ENCODE measurements around the gene DDX51. TPM values are rescaled to one million over a fixed set of nuclear protein-coding genes. Genes with fewer than 3 reads are reported as not detected.

DDX51 gene
- total and polyA plus RNA-seq, 2 experiments from 2014 or later: 12.4 to 18.3 TPM

DNA sequence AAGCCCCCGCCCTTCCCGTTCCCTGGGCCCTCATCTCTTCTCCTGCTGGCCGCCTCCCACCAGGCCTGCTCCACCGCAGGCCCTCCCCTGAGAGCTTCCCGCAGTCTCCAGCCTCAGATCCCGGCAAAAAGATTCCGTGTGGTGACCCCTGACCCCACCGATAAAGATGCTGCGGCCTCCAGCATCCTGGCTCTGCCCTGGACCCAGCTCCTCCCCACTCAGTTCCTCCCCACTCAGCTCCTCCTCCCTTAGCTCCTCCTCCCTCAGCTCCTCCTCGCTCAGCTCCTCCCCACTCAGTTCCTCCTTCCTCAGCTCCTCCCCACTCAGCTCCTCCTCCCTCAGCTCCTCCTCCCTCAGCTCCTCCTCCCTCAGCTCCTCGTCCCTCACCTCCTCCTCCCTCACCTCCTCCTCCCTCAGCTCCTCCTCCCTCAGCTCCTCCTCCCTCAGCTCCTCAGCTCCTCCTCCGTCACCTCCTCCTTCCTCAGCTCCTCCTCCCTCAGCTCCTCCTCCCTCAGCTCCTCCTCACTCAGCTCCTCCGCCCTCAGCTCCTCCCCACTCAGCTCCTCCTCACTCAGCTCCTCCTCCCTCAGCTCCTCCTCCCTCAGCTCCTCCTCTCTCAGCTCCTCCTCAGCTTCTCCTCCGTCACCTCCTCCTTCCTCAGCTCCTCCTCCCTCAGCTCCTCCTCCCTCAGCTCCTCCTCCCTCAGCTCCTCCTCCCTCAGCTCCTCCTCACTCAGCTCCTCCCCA is 17.1 kb upstream of the DDX51 start:
- Mint-ChIP-seq H3K27me3 (ENCODE audit: insufficient read depth, low read depth, poor library complexity) (peaks cover 14% of the 10 kb centered on the region), H3K36me3 (ENCODE audit: low read depth) (no peaks in the 10 kb centered on the region; the same call in 1 of the 3 replicates), H3K27ac (no peak overlapping the region), H3K4me3 (no peak overlapping the region), H3K4me1 (no peaks in the 10 kb centered on the region), H3K9me3 (peaks cover 6% of the 10 kb centered on the region)
- Histone ChIP-seq H3K27me3 (ENCODE audit: insufficient read depth) (no peaks in the 10 kb centered on the region), H3K79me2 (replicated peaks; ENCODE audit: insufficient read depth) (no peaks in the 10 kb centered on the region), H3K27ac (ENCODE audit: low read depth) (no peak overlapping the region), H3K36me3 (ENCODE audit: insufficient read depth) (no peaks in the 10 kb centered on the region), H4K20me1 (replicated peaks; ENCODE audit: insufficient read depth) (no peaks in the 10 kb centered on the region), H3K4me2 (no peak overlapping the region), H2AFZ (no peak overlapping the region), H3F3A (replicated peaks; ENCODE audit: low read depth) (peaks cover 18% of the 10 kb centered on the region), H3K4me1 (ENCODE audit: insufficient read depth) (no peaks in the 10 kb centered on the region), H3K9me2 (ENCODE audit: insufficient read depth) (no peaks in the 10 kb centered on the region), H3K4me3 (no peak overlapping the region)
- DNase-seq (ENCODE audit: low spot score): no peak
- no peak for TF ChIP-seq ZNF331 (CRISPR knock-in tag; IDR thresholded peaks at IDR 0.05; ENCODE audit: low read depth)
- no peak for TF ChIP-seq POLR2AphosphoS5 (IDR thresholded peaks at IDR 0.05; ENCODE audit: low read depth)
- TF ChIP-seq EZH2phosphoT487 (IDR thresholded peaks at IDR 0.05; ENCODE audit: unreplicated experiment): no peak
- TF ChIP-seq STAT1 (IDR thresholded peaks at IDR 0.05; ENCODE audit: unreplicated experiment): no peak
- no peak for TF ChIP-seq CREB1 (CRISPR knock-in tag; IDR thresholded peaks at IDR 0.05; ENCODE audit: low read depth)
- TF ChIP-seq, protein P1, sequence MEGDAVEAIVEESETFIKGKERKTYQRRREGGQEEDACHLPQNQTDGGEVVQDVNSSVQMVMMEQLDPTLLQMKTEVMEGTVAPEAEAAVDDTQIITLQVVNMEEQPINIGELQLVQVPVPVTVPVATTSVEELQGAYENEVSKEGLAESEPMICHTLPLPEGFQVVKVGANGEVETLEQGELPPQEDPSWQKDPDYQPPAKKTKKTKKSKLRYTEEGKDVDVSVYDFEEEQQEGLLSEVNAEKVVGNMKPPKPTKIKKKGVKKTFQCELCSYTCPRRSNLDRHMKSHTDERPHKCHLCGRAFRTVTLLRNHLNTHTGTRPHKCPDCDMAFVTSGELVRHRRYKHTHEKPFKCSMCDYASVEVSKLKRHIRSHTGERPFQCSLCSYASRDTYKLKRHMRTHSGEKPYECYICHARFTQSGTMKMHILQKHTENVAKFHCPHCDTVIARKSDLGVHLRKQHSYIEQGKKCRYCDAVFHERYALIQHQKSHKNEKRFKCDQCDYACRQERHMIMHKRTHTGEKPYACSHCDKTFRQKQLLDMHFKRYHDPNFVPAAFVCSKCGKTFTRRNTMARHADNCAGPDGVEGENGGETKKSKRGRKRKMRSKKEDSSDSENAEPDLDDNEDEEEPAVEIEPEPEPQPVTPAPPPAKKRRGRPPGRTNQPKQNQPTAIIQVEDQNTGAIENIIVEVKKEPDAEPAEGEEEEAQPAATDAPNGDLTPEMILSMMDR (conservative IDR thresholded peaks at IDR 0.05; ENCODE audit: low read depth in 2 of 2): no peak
- ATAC-seq: no peak

DNA sequence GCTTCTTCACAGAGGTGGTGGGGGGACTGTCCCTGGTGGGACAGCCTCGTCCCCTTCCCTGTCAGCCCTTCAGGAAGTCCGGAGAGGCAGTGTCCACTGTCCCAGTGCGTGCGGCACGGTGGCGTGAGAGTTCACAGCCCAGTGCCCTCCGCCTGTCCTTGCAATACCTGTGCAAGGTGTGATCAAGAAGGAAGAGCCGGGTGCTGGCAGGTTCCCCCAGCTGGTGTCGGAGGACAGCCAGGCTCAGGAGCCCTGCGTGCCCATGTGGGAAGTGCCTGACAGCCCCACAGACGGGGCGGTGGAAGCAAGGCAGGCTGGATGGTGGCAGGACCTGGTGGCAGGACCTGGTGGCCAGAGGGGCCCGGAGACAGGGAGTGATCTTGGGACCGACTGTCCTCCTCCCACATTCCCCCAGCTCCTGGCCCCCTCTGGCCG is 16.5 kb upstream of the DDX51 start:
- Histone ChIP-seq H3K27me3 (ENCODE audit: insufficient read depth) (no peaks in the 10 kb centered on the region), H3F3A (replicated peaks; ENCODE audit: low read depth) (peaks cover 24% of the 10 kb centered on the region), H3K36me3 (ENCODE audit: insufficient read depth) (no peaks in the 10 kb centered on the region), H3K79me2 (replicated peaks; ENCODE audit: insufficient read depth) (no peaks in the 10 kb centered on the region), H3K4me3 (no peak overlapping the region), H2AFZ (no peak overlapping the region), H3K4me1 (ENCODE audit: insufficient read depth) (no peaks in the 10 kb centered on the region), H4K20me1 (replicated peaks; ENCODE audit: insufficient read depth) (no peaks in the 10 kb centered on the region), H3K9me2 (ENCODE audit: insufficient read depth) (no peaks in the 10 kb centered on the region), H3K27ac (ENCODE audit: low read depth) (no peak overlapping the region), H3K4me2 (no peak overlapping the region)
- Mint-ChIP-seq H3K27ac (no peak overlapping the region), H3K4me1 (no peaks in the 10 kb centered on the region), H3K9me3 (no peaks in the 10 kb centered on the region), H3K27me3 (ENCODE audit: insufficient read depth, low read depth, poor library complexity) (peaks cover 10% of the 10 kb centered on the region), H3K4me3 (no peak overlapping the region), H3K36me3 (ENCODE audit: low read depth) (no peaks in the 10 kb centered on the region; the same call in 1 of the 3 replicates)
- ATAC-seq: no peak
- no peak for DNase-seq (ENCODE audit: low spot score)
- TF ChIP-seq NANOG (IDR thresholded peaks at IDR 0.05; ENCODE audit: borderline replicate concordance) (no peak), ZNF462 (CRISPR knock-in tag; IDR thresholded peaks at IDR 0.05) (no peak), CREB1 (CRISPR knock-in tag; IDR thresholded peaks at IDR 0.05; ENCODE audit: low read depth) (no peak), STAT1 (IDR thresholded peaks at IDR 0.05; ENCODE audit: unreplicated experiment) (no peak), POLR2AphosphoS5 (IDR thresholded peaks at IDR 0.05; ENCODE audit: low read depth) (no peak), EZH2phosphoT487 (IDR thresholded peaks at IDR 0.05; ENCODE audit: unreplicated experiment) (no peak), ZNF331 (CRISPR knock-in tag; IDR thresholded peaks at IDR 0.05; ENCODE audit: low read depth) (no peak), JUNB (IDR thresholded peaks at IDR 0.05; ENCODE audit: unreplicated experiment) (no peak), EZH2 (IDR thresholded peaks at IDR 0.05; ENCODE audit: low read depth, unreplicated experiment) (no peak)
- TF ChIP-seq, protein P1 (conservative IDR thresholded peaks at IDR 0.05; ENCODE audit: low read depth in 2 of 2): no peak

Data from GM23338 (cell line).